ENCODE results near the gene AGXT. TPM values are rescaled to one million over a fixed set of nuclear protein-coding genes. Genes with fewer than 3 reads are reported as not detected.

AGXT gene
- total and polyA plus RNA-seq, 2 of the 8 experiments (the other 6 are each of a cell fraction or from before 2014, with no cell fraction given) = 0.03 TPM; not detected in 1

DNA sequence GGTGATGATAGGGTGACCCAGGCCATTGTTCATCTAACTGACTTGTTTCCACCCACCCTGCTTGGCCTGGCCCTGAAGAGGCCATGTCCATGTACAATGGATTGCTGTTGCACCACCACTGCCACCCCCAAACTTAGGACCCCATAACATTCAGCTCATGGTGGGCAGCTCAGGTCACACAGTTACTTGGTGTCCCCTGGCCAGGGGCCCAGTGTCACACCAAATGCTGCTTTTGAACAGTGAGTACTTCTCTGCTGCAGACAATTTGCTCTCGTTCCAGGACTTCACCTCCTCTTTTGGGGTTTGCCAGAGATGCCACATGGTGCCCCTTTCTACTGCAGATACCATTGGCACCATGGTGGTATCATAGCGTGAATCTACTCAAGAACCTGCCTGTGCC lies 15.6 kb downstream of the AGXT start (continued):
- TF ChIP-seq, protein P1, sequence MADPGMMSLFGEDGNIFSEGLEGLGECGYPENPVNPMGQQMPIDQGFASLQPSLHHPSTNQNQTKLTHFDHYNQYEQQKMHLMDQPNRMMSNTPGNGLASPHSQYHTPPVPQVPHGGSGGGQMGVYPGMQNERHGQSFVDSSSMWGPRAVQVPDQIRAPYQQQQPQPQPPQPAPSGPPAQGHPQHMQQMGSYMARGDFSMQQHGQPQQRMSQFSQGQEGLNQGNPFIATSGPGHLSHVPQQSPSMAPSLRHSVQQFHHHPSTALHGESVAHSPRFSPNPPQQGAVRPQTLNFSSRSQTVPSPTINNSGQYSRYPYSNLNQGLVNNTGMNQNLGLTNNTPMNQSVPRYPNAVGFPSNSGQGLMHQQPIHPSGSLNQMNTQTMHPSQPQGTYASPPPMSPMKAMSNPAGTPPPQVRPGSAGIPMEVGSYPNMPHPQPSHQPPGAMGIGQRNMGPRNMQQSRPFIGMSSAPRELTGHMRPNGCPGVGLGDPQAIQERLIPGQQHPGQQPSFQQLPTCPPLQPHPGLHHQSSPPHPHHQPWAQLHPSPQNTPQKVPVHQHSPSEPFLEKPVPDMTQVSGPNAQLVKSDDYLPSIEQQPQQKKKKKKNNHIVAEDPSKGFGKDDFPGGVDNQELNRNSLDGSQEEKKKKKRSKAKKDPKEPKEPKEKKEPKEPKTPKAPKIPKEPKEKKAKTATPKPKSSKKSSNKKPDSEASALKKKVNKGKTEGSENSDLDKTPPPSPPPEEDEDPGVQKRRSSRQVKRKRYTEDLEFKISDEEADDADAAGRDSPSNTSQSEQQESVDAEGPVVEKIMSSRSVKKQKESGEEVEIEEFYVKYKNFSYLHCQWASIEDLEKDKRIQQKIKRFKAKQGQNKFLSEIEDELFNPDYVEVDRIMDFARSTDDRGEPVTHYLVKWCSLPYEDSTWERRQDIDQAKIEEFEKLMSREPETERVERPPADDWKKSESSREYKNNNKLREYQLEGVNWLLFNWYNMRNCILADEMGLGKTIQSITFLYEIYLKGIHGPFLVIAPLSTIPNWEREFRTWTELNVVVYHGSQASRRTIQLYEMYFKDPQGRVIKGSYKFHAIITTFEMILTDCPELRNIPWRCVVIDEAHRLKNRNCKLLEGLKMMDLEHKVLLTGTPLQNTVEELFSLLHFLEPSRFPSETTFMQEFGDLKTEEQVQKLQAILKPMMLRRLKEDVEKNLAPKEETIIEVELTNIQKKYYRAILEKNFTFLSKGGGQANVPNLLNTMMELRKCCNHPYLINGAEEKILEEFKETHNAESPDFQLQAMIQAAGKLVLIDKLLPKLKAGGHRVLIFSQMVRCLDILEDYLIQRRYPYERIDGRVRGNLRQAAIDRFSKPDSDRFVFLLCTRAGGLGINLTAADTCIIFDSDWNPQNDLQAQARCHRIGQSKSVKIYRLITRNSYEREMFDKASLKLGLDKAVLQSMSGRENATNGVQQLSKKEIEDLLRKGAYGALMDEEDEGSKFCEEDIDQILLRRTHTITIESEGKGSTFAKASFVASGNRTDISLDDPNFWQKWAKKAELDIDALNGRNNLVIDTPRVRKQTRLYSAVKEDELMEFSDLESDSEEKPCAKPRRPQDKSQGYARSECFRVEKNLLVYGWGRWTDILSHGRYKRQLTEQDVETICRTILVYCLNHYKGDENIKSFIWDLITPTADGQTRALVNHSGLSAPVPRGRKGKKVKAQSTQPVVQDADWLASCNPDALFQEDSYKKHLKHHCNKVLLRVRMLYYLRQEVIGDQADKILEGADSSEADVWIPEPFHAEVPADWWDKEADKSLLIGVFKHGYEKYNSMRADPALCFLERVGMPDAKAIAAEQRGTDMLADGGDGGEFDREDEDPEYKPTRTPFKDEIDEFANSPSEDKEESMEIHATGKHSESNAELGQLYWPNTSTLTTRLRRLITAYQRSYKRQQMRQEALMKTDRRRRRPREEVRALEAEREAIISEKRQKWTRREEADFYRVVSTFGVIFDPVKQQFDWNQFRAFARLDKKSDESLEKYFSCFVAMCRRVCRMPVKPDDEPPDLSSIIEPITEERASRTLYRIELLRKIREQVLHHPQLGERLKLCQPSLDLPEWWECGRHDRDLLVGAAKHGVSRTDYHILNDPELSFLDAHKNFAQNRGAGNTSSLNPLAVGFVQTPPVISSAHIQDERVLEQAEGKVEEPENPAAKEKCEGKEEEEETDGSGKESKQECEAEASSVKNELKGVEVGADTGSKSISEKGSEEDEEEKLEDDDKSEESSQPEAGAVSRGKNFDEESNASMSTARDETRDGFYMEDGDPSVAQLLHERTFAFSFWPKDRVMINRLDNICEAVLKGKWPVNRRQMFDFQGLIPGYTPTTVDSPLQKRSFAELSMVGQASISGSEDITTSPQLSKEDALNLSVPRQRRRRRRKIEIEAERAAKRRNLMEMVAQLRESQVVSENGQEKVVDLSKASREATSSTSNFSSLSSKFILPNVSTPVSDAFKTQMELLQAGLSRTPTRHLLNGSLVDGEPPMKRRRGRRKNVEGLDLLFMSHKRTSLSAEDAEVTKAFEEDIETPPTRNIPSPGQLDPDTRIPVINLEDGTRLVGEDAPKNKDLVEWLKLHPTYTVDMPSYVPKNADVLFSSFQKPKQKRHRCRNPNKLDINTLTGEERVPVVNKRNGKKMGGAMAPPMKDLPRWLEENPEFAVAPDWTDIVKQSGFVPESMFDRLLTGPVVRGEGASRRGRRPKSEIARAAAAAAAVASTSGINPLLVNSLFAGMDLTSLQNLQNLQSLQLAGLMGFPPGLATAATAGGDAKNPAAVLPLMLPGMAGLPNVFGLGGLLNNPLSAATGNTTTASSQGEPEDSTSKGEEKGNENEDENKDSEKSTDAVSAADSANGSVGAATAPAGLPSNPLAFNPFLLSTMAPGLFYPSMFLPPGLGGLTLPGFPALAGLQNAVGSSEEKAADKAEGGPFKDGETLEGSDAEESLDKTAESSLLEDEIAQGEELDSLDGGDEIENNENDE (IDR thresholded peaks at IDR 0.05; ENCODE audit: insufficient replicate concordance, low read length) = no peak
- TF ChIP-seq, protein P2, sequence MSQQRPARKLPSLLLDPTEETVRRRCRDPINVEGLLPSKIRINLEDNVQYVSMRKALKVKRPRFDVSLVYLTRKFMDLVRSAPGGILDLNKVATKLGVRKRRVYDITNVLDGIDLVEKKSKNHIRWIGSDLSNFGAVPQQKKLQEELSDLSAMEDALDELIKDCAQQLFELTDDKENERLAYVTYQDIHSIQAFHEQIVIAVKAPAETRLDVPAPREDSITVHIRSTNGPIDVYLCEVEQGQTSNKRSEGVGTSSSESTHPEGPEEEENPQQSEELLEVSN (IDR thresholded peaks at IDR 0.05) = no peak
- no peak for TF ChIP-seq SRF (IDR thresholded peaks at IDR 0.05; ENCODE audit: low read depth, low read length)
- TF ChIP-seq CTBP2 (IDR thresholded peaks at IDR 0.05; ENCODE audit: borderline replicate concordance, insufficient read depth, insufficient read length, low read length) = no peak
- TF ChIP-seq CBX5 (IDR thresholded peaks at IDR 0.05; ENCODE audit: low read depth, low read length) = no peak
- TF ChIP-seq GABPA (IDR thresholded peaks at IDR 0.05; ENCODE audit: borderline replicate concordance, insufficient read depth, low read length) = no peak
- no peak for TF ChIP-seq EP300 (IDR thresholded peaks at IDR 0.05; ENCODE audit: borderline replicate concordance in 1 of 2, low read depth in 2 of 2, low read length in 2 of 2)
- TF ChIP-seq CREB1 (IDR thresholded peaks at IDR 0.05) = no peak
- no peak for TF ChIP-seq FOSL1 (IDR thresholded peaks at IDR 0.05; ENCODE audit: insufficient read depth, low read depth, low read length)
- TF ChIP-seq SUZ12 (IDR thresholded peaks at IDR 0.05; ENCODE audit: low read length) = no peak

Data from H1 (cell line).